ENCODE data around the gene PLEKHA6.
"Not testable (repeated sequence)": the region's sequence is repeated elsewhere in the genome, so short reads cannot be mapped to it uniquely, and the experiment has no call there.

The PLEKHA6 gene

GRCh38 chr1:204335085-204335484 is 24.6 kb downstream of the PLEKHA6 start:
- peak; percentile 10 for DNase-seq

- DNase-seq: no peak
These were observed 25.3 kb downstream of the PLEKHA6 start for GRCh38 chr1:204334455-204334854.

DNA sequence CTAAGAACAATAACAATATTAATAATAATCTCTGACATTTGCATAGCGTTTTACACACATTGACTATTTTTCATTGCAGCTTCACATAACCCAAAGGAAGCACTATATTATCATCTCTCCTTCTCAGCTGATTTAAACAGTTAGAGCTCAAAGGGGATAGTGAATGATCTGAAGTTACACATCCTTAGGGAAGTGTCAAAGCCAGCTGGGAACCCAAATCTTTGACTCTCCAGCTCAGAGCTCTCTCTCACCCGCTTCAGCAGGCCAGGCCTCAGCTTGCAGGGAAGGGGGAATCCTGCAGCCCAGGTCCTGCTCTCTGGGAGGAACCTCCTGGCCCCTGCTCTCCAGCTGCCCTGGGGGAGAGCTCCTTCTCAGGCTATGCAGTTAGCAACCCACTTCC is 26.3 kb downstream of the PLEKHA6 start:
- DNase-seq: no peak

DNA sequence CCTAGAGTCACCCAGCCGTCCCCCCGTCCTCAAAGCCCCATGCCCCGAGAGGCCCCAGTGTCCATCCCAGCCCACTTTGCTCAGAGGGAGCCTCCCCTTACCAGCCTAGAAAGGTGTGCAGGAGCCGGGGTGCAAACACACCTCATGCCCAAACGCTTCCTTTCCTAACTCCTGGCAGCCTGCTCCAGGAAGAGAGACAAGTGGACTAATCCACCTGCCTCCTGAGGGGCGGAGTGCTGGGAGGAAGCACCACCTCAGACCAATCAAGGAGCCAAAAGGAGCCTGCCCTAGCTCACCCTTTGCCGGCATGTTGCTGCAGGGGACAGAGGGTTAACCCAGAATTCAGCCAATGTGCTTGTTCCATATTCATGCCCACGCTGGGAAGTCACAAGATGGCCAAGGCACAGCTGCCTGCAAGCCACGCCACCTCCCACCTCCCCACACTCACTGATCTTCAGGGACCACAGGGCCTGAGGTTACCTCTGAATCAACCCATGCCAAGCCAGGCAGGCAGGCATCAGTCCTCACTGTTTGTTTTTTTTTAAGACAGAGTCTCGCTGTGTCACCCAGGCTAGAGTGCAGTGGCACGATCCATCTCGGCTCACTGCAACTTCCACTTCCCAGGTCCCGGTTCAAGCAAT is 27.8 kb downstream of the PLEKHA6 start:
- no peak for DNase-seq

DNA sequence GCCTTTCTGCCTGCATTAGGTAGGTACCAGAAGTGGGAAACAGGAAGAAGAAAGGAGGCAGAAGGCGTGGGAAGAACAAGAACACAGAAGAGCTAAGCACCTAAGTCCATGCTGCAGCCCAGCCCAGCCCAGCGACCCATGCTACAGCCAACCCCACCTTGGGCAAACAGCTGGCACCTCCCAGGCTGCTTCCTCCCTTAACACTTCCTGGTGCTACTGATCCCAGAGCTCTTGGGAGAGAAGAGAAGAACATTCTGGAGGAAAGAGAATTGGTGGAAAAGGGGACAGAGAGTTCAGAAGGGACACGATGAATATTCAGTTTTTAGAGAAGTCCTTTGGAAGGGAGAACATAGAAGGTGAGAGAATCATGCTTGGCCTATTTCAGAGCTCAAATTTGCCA is 28.5 kb downstream of the PLEKHA6 start:
- no peak for DNase-seq

GRCh38 chr1:204327870-204328269 is 31.9 kb downstream of the PLEKHA6 start:
- DNase-seq: not testable (repeated sequence)

DNA sequence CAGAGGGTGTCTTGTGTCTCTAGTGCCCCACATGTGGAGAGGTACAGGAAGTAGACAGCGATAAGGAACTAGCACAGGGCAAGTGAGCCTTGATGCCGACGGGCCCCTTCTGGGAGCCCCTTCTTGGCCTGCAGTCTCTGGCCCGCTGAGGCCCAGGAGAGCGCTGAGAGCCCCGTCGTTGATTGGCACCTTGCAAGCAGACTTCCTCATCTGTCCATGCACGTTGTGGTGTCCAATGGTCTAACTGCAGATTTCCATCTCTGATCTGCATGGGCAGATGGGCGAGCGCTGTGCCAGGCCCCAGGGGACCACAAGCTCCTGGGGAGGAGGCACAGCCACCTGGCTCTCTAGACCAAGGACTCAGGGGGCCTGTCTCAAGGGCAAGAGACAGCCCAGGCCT is 32.4 kb downstream of the PLEKHA6 start:
- DNase-seq: peak; percentile 87

GRCh38 chr1:204326771-204327300 is 32.9 kb downstream of the PLEKHA6 start:
- DNase-seq: no peak

- DNase-seq: no peak
These were observed 33.8 kb downstream of the PLEKHA6 start for GRCh38 chr1:204325944-204326343.

DNA sequence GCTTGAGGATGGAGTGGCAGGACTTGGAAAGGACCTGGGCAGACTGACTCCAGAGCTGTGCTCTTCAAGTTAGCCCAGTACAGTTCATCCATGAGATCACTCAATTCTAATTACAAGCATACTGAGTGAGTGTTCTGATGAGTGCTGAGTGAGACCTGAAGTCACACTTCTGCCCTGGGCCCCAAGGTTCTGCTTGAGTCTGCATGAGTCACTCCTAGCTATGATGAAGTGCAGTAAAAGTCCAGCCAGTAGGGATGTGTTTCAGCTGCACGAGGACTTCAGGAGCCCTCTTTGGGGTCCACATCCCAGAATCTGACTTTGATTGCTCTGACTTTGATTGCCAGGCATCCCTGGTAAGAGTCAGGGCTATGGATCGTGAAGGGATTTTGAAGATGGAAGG is 35.8 kb downstream of the PLEKHA6 start:
- no peak for DNase-seq

GRCh38 chr1:204322339-204322868 is 37.3 kb downstream of the PLEKHA6 start:
- DNase-seq: no peak

- no peak for DNase-seq
These were observed 38.1 kb downstream of the PLEKHA6 start for GRCh38 chr1:204321665-204322064.

- no peak for DNase-seq
These were observed 38.7 kb downstream of the PLEKHA6 start for GRCh38 chr1:204321051-204321450.

DNA sequence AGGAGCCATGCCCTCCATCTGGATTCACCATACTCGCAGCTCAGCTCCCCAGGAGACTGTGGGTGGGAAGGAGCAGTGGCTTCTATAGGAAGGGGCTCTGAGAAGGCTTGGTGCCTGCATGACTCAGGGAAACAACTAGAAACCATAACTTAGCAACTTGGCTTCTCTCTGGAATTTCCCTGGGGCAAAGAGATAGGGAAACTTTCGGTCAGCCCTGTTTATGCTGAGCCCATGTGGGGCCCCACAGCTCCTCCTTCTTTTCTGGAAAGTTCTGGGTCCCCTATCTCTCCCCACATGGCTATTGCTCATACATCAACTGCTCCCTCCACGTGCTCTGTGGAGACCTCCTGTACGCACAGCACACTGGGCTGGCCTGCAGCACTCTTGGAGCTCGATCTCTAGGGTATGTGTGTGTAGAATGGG is 39.3 kb downstream of the PLEKHA6 start:
- no peak for DNase-seq

- no peak for DNase-seq
These were observed 40.3 kb downstream of the PLEKHA6 start for GRCh38 chr1:204319462-204319861.

GRCh38 chr1:204319027-204319426 is 40.7 kb downstream of the PLEKHA6 start:
- DNase-seq: no peak

GRCh38 chr1:204318324-204318723 is 41.4 kb downstream of the PLEKHA6 start:
- DNase-seq: no peak

- no peak for DNase-seq
These were observed 42.6 kb downstream of the PLEKHA6 start for GRCh38 chr1:204317170-204317569.

- DNase-seq: no peak
These were observed 43.6 kb downstream of the PLEKHA6 start for GRCh38 chr1:204316164-204316563.

- no peak for DNase-seq
These were observed 44.7 kb downstream of the PLEKHA6 start for GRCh38 chr1:204314893-204315658.

DNA sequence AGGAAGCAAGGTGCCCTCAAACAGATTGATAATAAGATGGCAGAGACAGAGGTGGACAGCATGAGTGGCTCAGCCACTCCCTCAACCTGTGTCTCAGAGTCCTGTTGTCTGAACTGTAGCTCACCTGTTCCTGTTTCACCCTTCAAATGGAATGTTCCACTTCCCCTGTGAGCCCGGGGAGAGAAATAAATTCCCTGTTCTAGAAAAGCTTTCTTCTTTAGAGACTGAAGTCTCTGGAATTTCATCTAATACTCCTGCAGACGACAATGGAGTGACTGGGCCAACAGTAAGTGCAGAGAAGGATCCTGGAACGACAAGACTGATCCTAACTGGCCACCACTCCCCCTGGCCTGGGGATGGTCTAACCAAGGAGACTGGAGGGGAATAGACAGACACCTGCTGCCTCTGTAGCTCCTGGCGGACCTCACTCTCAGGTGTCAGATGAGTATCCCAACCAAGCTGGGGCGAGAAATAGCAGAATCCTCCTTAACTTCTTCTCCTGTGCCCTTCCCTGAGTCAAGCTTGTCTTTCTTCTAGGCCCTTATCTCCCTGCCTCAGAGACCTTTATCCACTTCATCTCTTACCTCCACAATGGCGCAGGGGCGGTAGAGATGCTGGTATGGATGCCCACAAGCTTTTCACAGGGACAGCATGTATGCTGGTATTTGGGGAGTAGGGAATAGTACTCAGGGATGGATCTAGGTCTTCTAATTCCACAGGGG is 45.4 kb downstream of the PLEKHA6 start:
- peak; percentile 81 for DNase-seq

GRCh38 chr1:204313675-204314074 is 46.1 kb downstream of the PLEKHA6 start:
- peak; percentile 66 for DNase-seq

GRCh38 chr1:204310970-204311369 is 48.8 kb downstream of the PLEKHA6 start:
- not testable (repeated sequence) for DNase-seq

All from NCI-H2171 (cell line).